Activated CD4-positive, alpha-beta memory T cell treated with anti-CD3 and anti-CD28 coated beads, Interleukin-2, amount 10 ng/mL, durations not matched to agents 7 days and 5 days (primary cell): Measurements from ENCODE around the gene KIAA0930. TPM values are rescaled to one million over a fixed set of nuclear protein-coding genes. Genes with fewer than 3 reads are reported as not detected.

Experiments
- CTCF ChIA-PET: fragments of 350-600 bp; sonication (Branson Sonifier 250); formaldehyde crosslinking; loops from one replicate; lab custom pipeline; 2021; ENCODE audit warnings: antibody characterized with exemption, inconsistent platforms; lab: Charles Lee
- POLR2A ChIA-PET: fragments of 350-600 bp; sonication (Branson Sonifier 250); formaldehyde crosslinking; loops from one replicate; lab custom pipeline; 2021; ENCODE audit warnings: antibody characterized with exemption; lab: Charles Lee
- DNase-seq: peaks from one replicate; pipeline ENCODE4 v3.0.0-alpha.2; 2020
- H3K27ac Mint-ChIP-seq: one replicate; pipeline ENCODE4 v1.8.0; 2021; ENCODE audit warnings: mild to moderate bottlenecking, mixed read lengths
- H3K27me3 Mint-ChIP-seq: one replicate; pipeline ENCODE4 v1.8.0; 2021; ENCODE audit warnings: mixed read lengths
- H3K36me3 Mint-ChIP-seq: one replicate; pipeline ENCODE4 v1.8.0; 2021; ENCODE audit warnings: low read depth, mixed read lengths
- H3K4me1 Mint-ChIP-seq: one replicate; pipeline ENCODE4 v1.8.0; 2021; ENCODE audit warnings: mixed read lengths
- H3K4me3 Mint-ChIP-seq: one replicate; pipeline ENCODE4 v1.8.0; 2021; ENCODE audit warnings: mild to moderate bottlenecking, mixed read lengths
- H3K9me3 Mint-ChIP-seq: one replicate; pipeline ENCODE4 v1.8.0; 2021; ENCODE audit warnings: mixed read lengths
- total RNA-seq, 2 experiments: library from RNA; stranded (reverse); gene quantifications; one replicate each; pipeline ENCODE4 v1.2.3, GENCODE V29; 2021

The KIAA0930 gene
- total RNA-seq, 2 experiments from 2014 or later = 22.2 to 30.0 TPM

DNA sequence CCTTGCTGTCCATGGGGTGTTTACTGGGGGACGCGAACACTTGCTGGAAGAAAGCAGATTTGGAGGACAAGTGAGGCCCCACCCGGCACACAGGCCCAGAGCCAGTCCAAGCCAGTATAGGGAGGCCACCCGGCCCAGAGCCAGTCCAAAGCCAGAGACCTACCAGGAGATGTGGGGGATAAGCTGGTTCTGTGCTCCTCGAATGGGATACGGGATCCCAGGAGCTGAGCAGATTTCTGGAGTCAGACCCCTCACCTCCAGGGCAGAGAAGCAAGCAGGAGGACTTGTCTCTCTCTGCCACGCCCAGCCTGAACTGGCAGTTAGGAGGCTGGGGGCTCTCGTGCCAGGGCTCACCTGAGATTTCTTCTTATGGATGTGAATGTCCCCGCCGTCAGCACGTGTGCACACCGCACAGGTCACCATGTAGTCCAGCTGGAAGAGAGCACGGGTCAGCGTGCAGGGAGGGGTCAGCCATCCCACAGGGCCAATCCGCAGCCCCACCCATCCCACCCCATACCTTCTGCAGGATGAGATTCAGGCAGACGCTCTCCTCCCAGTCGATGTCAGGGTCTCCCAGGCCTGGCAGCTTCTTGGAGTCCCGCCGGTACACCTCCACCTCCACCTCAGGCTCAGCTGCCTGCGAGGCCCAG is 35.3 kb downstream of the KIAA0930 start:
- no peak for DNase-seq
- Mint-ChIP-seq H3K4me1 (no peaks in the 10 kb centered on the region), H3K9me3 (no peaks in the 10 kb centered on the region), H3K27me3 (no peaks in the 10 kb centered on the region), H3K27ac (no peak overlapping the region), H3K4me3 (no peak overlapping the region), H3K36me3 (no peaks in the 10 kb centered on the region)
- CTCF ChIA-PET = interaction anchor here (0.9 kb wide), 1 partner anchor 33 kb away, joined by 4 read pairs; no protein-coding TSS in a partner anchor
- POLR2A ChIA-PET = no interaction called here

DNA sequence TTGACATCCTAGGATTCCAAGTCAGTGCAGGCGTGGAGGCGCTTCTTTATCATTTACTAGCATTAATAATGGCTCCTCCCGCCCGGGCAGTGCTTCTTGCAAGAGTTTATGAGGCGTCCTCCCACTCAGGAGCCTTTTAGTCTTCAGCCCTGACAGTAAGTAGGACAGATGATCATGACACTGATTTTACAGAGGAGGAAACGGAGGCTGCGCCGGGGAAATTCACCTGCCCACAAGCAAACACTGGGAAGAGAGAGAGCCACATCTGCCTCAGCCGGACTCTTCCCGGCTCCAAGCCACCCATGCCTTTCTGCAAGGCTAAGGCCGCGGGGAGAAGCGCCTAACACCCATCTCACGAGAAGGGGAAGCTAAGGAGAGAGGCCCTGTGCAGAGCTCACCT is 35.9 kb downstream of the KIAA0930 start:
- no peaks in the 10 kb centered on the region for H3K27me3 Mint-ChIP-seq

DNA sequence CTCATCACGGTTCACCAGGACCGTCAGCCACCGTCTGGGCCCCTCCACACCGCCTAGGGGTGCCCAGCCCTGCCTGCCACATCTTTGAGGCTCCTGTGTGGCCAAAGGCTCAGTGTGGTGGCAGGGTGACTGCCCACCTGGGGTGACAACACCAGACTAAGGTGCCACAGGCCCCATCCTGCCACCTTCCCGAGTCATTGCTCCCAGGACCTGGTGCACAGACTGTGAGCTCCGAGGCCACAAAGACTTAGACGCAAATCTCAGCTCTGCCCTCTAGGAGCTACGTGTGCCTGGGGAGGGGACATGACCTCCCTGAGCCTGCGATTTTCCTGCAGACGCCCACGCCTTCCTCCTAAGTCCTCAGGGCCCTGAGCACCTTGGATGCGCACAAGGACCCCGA is 36.5 kb downstream of the KIAA0930 start:
- no peak overlapping the region for H3K27ac Mint-ChIP-seq
- ChIA-PET POLR2A (no interaction called here), CTCF (no interaction called here)
- no peak for DNase-seq
- no peaks in the 10 kb centered on the region for H3K27me3 Mint-ChIP-seq
- H3K4me1 Mint-ChIP-seq = no peaks in the 10 kb centered on the region
- H3K36me3 Mint-ChIP-seq = no peaks in the 10 kb centered on the region
- H3K4me3 Mint-ChIP-seq = no peak overlapping the region
- no peaks in the 10 kb centered on the region for H3K9me3 Mint-ChIP-seq

More for the DNA sequence above, 35.9 kb downstream of the KIAA0930 start:
- ChIA-PET CTCF (no interaction called here), POLR2A (no interaction called here)
- H3K4me1 Mint-ChIP-seq = no peaks in the 10 kb centered on the region
- H3K27ac Mint-ChIP-seq = no peak overlapping the region
- H3K36me3 Mint-ChIP-seq = no peaks in the 10 kb centered on the region
- H3K9me3 Mint-ChIP-seq = no peaks in the 10 kb centered on the region
- no peak for DNase-seq
- no peak overlapping the region for H3K4me3 Mint-ChIP-seq

DNA sequence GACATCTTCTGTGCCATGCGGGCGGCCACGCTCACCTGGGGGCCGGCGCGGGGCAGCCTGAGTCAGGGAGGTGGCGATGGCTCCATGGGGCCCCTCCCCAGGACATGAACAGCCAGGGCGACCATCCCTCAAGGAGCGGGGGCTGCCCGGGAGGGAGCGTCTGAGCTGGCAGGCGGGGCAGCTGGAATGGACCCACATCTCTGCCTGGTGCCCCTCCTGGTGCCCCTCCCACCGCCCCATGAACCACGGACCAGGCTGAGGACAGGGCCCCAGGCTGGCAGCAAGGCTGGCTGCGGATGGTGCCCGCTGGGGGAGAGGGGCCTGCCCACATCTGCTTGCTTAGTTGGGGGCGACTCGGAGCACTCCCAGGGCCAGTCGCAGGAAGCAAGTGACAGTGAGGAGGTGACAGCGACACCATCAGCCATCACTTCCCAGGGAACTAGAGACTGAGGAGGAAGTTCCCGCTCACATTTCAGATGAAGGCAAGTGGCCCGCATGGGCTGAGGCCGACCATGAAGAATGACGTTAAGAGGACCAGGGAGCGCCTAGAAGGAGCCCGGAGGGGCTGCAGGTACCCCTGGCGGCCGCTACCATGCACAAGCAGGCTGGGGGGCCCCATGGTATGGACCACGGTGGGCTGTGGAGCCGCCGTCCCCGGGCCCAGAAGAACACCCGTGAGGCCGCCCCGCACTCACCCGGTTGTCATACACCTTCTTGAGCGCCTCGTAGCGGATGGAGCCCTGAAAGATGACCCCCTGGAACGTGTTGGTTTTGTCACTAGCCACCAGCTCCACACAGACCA is 37.3 kb downstream of the KIAA0930 start:
- H3K27me3 Mint-ChIP-seq = no peaks in the 10 kb centered on the region

GRCh38 chr22:45202333-45203149 is 38.2 kb downstream of the KIAA0930 start:
- Mint-ChIP-seq H3K27me3 (no peaks in the 10 kb centered on the region), H3K9me3 (no peaks in the 10 kb centered on the region), H3K27ac (no peak overlapping the region), H3K4me1 (no peaks in the 10 kb centered on the region), H3K36me3 (no peaks in the 10 kb centered on the region), H3K4me3 (no peak overlapping the region)
- no peak for DNase-seq
- ChIA-PET CTCF (no interaction called here), POLR2A (no interaction called here)

More for the DNA sequence above, 37.3 kb downstream of the KIAA0930 start:
- DNase-seq = no peak
- Mint-ChIP-seq H3K4me1 (no peaks in the 10 kb centered on the region), H3K27ac (no peak overlapping the region), H3K36me3 (no peaks in the 10 kb centered on the region), H3K9me3 (no peaks in the 10 kb centered on the region), H3K4me3 (no peak overlapping the region)
- POLR2A ChIA-PET = no interaction called here
- CTCF ChIA-PET = no interaction called here

DNA sequence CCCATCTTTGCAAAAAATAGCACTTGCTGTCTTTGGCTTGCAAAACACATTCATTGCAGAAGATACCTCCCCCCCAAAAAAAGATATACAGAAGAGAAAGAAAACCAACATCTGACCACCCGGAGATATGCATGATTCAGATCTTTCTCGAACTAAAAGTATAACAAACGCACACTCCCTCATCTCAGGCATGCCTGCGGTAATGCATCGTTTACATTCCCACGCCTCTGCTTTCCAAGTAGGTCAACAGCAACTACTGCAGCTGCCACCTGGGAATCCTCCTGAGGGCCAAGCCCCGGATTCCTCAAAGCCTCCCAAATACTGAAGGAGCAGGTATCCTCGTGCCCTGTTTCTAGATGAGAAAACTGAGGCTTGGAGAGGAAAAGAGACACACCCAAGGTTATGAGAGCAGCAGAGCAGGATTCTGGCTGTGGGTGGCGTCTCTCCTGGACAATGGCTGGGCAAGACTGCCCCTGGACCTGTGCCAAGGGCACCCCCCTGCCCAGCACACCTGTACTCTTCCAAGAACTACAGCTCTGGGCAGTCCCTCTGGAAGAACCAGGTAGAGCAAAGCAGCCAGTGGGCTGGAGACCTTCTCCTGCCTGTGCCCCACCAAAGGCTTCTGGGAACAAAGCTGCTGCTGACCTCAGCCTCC is 38.9 kb downstream of the KIAA0930 start:
- H3K4me1 Mint-ChIP-seq = no peaks in the 10 kb centered on the region
- no peak for DNase-seq
- ChIA-PET CTCF (no interaction called here), POLR2A (no interaction called here)
- H3K4me3 Mint-ChIP-seq = no peak overlapping the region
- H3K9me3 Mint-ChIP-seq = no peaks in the 10 kb centered on the region
- no peaks in the 10 kb centered on the region for H3K36me3 Mint-ChIP-seq
- H3K27me3 Mint-ChIP-seq = no peaks in the 10 kb centered on the region
- H3K27ac Mint-ChIP-seq = no peak overlapping the region

DNA sequence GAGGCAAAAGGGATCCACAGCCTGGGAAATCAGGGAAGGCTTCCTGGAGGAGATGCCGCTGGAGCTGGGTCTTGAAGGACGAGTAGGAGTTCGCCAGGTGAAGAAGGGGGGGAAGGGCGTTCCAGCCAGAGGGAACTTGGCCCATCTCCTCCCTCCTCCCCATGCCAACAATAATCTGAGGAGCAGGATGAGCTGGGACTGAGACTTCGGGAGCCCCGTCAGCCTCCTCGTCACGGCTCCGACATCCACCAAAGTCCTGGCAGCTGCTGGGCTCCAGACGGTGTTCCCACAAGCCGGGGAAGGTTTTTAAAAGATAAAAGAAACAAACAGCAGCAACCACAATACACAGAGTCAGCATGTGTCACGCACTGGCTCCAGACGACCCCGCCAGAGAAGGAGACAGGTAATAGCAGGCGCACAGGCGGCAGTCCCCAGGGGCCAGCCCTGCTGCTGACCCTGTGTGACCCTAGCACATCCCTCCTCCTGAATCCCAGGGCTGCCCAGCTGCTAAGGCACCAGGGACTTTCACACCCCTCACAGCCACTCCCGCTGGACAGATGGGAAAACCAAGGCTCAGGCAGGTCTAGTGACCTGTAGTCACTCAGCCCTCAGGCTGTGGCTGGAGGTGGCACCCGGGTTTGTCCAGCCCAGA is 39.7 kb downstream of the KIAA0930 start:
- no peak for DNase-seq
- Mint-ChIP-seq H3K36me3 (no peaks in the 10 kb centered on the region), H3K4me1 (no peaks in the 10 kb centered on the region), H3K4me3 (no peak overlapping the region), H3K27me3 (no peaks in the 10 kb centered on the region), H3K9me3 (no peaks in the 10 kb centered on the region), H3K27ac (no peak overlapping the region)
- CTCF ChIA-PET = no interaction called here
- POLR2A ChIA-PET = no interaction called here

DNA sequence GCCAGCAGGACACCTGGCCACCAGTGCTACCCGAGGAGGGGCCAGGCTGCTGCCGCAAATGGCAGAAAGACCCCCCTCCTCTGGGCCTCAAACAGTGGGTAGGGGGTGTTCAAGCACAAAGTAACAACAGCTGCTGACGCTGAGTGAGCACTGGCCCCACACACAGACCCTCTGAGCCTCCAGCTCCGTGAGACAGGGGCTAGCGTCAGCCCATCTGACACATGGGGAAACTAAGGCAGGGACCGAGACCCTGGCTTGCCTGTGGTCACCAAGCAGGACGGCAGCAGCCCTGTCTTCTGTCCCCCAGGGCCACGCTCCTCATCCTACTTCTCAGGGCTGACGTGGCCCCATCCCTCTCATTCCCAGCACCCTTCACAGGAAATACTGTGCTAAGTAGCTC is 40.5 kb downstream of the KIAA0930 start:
- Mint-ChIP-seq H3K9me3 (no peaks in the 10 kb centered on the region), H3K4me3 (no peak overlapping the region), H3K27ac (no peak overlapping the region), H3K27me3 (no peaks in the 10 kb centered on the region), H3K4me1 (no peaks in the 10 kb centered on the region), H3K36me3 (no peaks in the 10 kb centered on the region)
- ChIA-PET CTCF (no interaction called here), POLR2A (no interaction called here)
- no peak for DNase-seq

DNA sequence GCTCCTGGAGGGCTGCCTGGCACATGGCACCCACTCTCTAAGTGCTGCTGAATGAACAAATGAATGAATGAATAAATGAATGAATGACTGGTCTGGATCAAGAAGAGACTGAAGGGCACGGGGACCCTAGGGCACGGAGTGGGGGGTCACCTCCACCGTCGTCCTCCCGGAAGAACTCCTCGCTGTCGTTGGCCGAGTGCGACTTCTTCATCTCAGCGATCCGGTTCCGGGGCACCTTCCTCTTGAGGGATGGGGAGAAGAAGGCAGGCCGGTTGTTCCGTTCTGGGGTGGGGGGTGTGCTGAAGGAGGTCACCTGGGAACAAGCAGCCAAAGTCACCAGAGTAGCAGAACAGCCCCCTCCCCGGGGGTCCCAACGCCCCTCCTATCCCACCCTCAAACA is 41.0 kb downstream of the KIAA0930 start:
- no peak overlapping the region for H3K27ac Mint-ChIP-seq
- no peaks in the 10 kb centered on the region for H3K36me3 Mint-ChIP-seq
- no peak for DNase-seq
- no peaks in the 10 kb centered on the region for H3K27me3 Mint-ChIP-seq
- ChIA-PET POLR2A (no interaction called here), CTCF (no interaction called here)
- H3K9me3 Mint-ChIP-seq = no peaks in the 10 kb centered on the region
- no peaks in the 10 kb centered on the region for H3K4me1 Mint-ChIP-seq
- no peak overlapping the region for H3K4me3 Mint-ChIP-seq

GRCh38 chr22:45198463-45198795 is 42.3 kb downstream of the KIAA0930 start:
- CTCF ChIA-PET = no interaction called here

GRCh38 chr22:45197606-45198462 is 42.9 kb downstream of the KIAA0930 start:
- H3K9me3 Mint-ChIP-seq = no peaks in the 10 kb centered on the region
- POLR2A ChIA-PET = no interaction called here
- DNase-seq = no peak
- H3K4me3 Mint-ChIP-seq = no peak overlapping the region
- H3K27ac Mint-ChIP-seq = no peak overlapping the region
- CTCF ChIA-PET = interaction anchor here (0.8 kb wide), 1 partner anchor 11 kb away, joined by 3 read pairs; no protein-coding TSS in a partner anchor
- H3K27me3 Mint-ChIP-seq = no peaks in the 10 kb centered on the region
- no peaks in the 10 kb centered on the region for H3K36me3 Mint-ChIP-seq
- no peaks in the 10 kb centered on the region for H3K4me1 Mint-ChIP-seq

More at GRCh38 chr22:45198463-45198795, 42.3 kb downstream of the KIAA0930 start:
- no peak for DNase-seq
- no peaks in the 10 kb centered on the region for H3K27me3 Mint-ChIP-seq
- H3K27ac Mint-ChIP-seq = no peak overlapping the region
- POLR2A ChIA-PET = no interaction called here
- H3K4me1 Mint-ChIP-seq = no peaks in the 10 kb centered on the region
- no peaks in the 10 kb centered on the region for H3K9me3 Mint-ChIP-seq
- H3K36me3 Mint-ChIP-seq = no peaks in the 10 kb centered on the region
- H3K4me3 Mint-ChIP-seq = no peak overlapping the region
